Activated CD4-positive, alpha-beta T cell treated with anti-CD3 and anti-CD28 coated beads, Interleukin-2, amount 10 ng/mL, durations not matched to agents 24 days and 14 days (primary cell): ENCODE measurements around the gene MTHFD1L. TPM values are rescaled to one million over a fixed set of nuclear protein-coding genes. Genes with fewer than 3 reads are reported as not detected.

ENCODE experiments used
- DNase-seq: peaks from one replicate; pipeline ENCODE4 v3.0.0; 2022
- H3K27ac Mint-ChIP-seq: one replicate; pipeline ENCODE4 v1.8.0; 2022; ENCODE audit warnings: mild to moderate bottlenecking, mixed read lengths
- H3K27me3 Mint-ChIP-seq: one replicate; pipeline ENCODE4 v1.8.0; 2022; ENCODE audit warnings: mixed read lengths
- H3K36me3 Mint-ChIP-seq: one replicate; pipeline ENCODE4 v1.8.0; 2022; ENCODE audit warnings: low read depth, mild to moderate bottlenecking, mixed read lengths
- H3K4me1 Mint-ChIP-seq: one replicate; pipeline ENCODE4 v1.8.0; 2021; ENCODE audit warnings: mixed read lengths
- H3K4me3 Mint-ChIP-seq: one replicate; pipeline ENCODE4 v1.8.0; 2022; ENCODE audit warnings: mild to moderate bottlenecking, moderate library complexity, mixed read lengths
- H3K9me3 Mint-ChIP-seq: one replicate; pipeline ENCODE4 v1.8.0; 2021; ENCODE audit warnings: mixed read lengths
- intact Hi-C: fragments of 100-400 bp; cut with micrococcal nuclease; formaldehyde crosslinking; loops from one replicate; pipeline ENCODE4 v1.15.1; 2023
- total RNA-seq: library from RNA; stranded (reverse); gene quantifications from 2 replicates; pipeline ENCODE4 v1.2.3, GENCODE V29; 2022

The MTHFD1L gene
- total RNA-seq, 1 donor from 2014 or later = 136 TPM

GRCh38 chr6:150922137-150922536, 56.6 kb downstream of the MTHFD1L start:
- peaks cover 52% of the 10 kb centered on the region for H3K36me3 Mint-ChIP-seq
- intact Hi-C loops = no loop called here
- no peak overlapping the region for H3K27ac Mint-ChIP-seq
- no peaks in the 10 kb centered on the region for H3K9me3 Mint-ChIP-seq
- no peaks in the 10 kb centered on the region for H3K27me3 Mint-ChIP-seq
- no peak overlapping the region for H3K4me3 Mint-ChIP-seq
- H3K4me1 Mint-ChIP-seq = no peaks in the 10 kb centered on the region
- no peak for DNase-seq

DNA sequence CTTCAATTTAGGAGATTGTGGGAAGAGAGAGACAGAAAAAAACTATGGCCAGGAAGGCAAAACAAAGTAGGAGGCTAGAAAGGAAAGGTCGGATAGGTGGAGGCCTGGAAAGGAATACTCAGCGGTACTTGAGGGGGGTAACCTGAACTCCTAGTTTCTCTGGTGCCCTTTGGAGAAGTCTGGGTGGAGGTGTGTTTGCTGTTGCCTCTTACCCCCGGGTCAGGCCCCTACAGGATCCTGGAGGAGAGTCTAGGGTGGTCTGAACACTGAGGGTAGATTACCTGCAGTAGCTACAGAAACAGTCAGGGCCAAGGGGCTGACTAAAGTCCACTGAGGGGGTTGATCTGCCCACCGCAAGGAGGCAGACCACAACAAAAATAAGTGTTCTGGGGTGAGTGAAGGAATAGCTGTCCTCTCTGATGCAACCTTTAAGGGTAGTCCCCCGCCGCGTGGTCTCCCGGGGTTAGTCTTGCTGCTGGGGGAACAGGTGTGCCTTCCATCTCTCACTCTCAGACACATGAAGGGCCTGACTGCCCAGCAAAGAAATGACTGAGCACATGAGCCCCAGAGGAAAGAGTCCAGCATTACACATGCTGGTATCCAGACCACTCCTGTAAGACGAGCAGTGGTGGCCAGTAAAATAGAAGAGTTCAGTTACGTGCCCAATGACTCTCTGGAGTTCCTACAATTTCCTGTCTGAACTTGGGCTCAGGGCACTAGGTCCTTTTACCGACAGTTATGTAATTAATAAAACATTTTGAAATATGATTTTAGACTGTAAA, 59.5 kb downstream of the MTHFD1L start:
- no peak overlapping the region for H3K27ac Mint-ChIP-seq
- H3K9me3 Mint-ChIP-seq = no peaks in the 10 kb centered on the region
- H3K4me3 Mint-ChIP-seq = no peak overlapping the region
- peaks cover 45% of the 10 kb centered on the region for H3K36me3 Mint-ChIP-seq
- H3K4me1 Mint-ChIP-seq = no peaks in the 10 kb centered on the region
- no peak for DNase-seq
- intact Hi-C loops = no loop called here
- H3K27me3 Mint-ChIP-seq = no peaks in the 10 kb centered on the region

- no peaks in the 10 kb centered on the region for H3K9me3 Mint-ChIP-seq
- H3K4me1 Mint-ChIP-seq = no peaks in the 10 kb centered on the region
- no peak for DNase-seq
- H3K27ac Mint-ChIP-seq = no peak overlapping the region
- peaks cover 42% of the 10 kb centered on the region for H3K36me3 Mint-ChIP-seq
- no peaks in the 10 kb centered on the region for H3K27me3 Mint-ChIP-seq
- H3K4me3 Mint-ChIP-seq = no peak overlapping the region
- intact Hi-C loops = no loop called here
Measured at GRCh38 chr6:150925590-150925928, 60.1 kb downstream of the MTHFD1L start.

DNA sequence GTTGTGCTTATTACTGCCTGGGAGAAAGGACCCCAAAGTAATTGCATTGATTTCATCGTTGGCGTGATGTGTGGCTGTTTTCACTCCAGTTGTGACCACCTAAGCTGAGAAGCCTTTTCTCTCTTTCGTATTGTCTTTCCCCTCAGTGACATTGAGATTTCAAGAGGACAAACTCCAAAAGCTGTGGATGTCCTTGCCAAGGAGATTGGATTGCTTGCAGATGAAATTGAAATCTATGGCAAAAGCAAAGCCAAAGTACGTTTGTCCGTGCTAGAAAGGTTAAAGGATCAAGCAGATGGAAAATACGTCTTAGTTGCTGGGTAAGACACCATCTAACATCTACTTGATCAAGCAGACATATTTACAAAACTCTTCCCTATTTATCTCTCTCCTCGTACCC, 60.5 kb downstream of the MTHFD1L start:
- intact Hi-C loops = no loop called here
- no peak overlapping the region for H3K4me3 Mint-ChIP-seq
- DNase-seq = no peak
- no peaks in the 10 kb centered on the region for H3K4me1 Mint-ChIP-seq
- H3K27ac Mint-ChIP-seq = no peak overlapping the region
- no peaks in the 10 kb centered on the region for H3K9me3 Mint-ChIP-seq
- no peaks in the 10 kb centered on the region for H3K27me3 Mint-ChIP-seq
- H3K36me3 Mint-ChIP-seq = peaks cover 42% of the 10 kb centered on the region

DNA sequence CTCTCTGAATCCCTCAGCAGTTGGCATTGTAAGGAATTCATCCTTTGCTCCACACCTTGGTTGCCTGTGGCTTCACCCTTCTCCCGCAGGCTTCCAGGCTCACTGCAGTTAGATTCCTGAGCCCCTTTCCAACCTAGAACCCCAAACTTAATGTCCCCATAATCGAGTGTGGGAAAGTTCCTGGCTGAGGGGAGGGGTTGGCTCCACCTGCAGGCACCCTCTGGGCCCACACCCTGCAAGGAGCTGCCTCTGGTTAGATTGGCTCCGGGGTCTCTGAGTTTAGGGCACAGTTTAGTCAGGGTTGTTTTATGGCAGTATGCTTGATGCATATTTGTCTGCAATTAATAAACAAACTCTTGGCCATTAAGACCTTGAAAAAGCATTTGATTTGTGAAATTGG, 63.4 kb downstream of the MTHFD1L start:
- H3K27ac Mint-ChIP-seq = no peak overlapping the region
- no peaks in the 10 kb centered on the region for H3K27me3 Mint-ChIP-seq
- no peak overlapping the region for H3K4me3 Mint-ChIP-seq
- peaks cover 34% of the 10 kb centered on the region for H3K36me3 Mint-ChIP-seq
- H3K9me3 Mint-ChIP-seq = no peaks in the 10 kb centered on the region
- no peaks in the 10 kb centered on the region for H3K4me1 Mint-ChIP-seq
- DNase-seq = no peak
- intact Hi-C loops = no loop called here

- no peak for DNase-seq
- no peaks in the 10 kb centered on the region for H3K27me3 Mint-ChIP-seq
- no peaks in the 10 kb centered on the region for H3K4me1 Mint-ChIP-seq
- no peaks in the 10 kb centered on the region for H3K9me3 Mint-ChIP-seq
- no peak overlapping the region for H3K27ac Mint-ChIP-seq
- peaks cover 38% of the 10 kb centered on the region for H3K36me3 Mint-ChIP-seq
- intact Hi-C loops = no loop called here
- no peak overlapping the region for H3K4me3 Mint-ChIP-seq
Measured at GRCh38 chr6:150929416-150929815, 63.9 kb downstream of the MTHFD1L start.

GRCh38 chr6:150930841-150931240, 65.3 kb downstream of the MTHFD1L start:
- Mint-ChIP-seq H3K27ac (no peak overlapping the region), H3K4me3 (no peak overlapping the region), H3K36me3 (peaks cover 38% of the 10 kb centered on the region), H3K27me3 (no peaks in the 10 kb centered on the region), H3K4me1 (no peaks in the 10 kb centered on the region), H3K9me3 (no peaks in the 10 kb centered on the region)
- DNase-seq = no peak
- intact Hi-C loops = no loop called here

DNA sequence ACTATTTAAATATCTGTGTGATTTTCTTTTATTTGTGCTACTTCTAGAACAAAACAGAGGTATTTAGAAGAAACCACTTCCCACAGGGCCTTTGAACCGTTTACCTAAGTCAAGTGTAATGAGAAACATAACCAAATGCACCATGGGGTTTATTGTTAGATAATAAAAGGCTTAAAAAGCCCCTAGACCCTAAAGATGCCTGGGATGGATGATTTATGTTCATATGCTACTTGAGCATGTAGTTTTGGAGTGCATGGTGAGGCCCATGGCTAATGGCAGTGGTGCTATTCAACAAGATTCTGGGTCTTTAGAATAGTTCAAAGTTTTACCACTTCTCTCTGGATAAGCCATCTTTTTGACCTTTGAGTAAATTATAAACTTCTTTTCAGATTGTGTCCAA, 65.9 kb downstream of the MTHFD1L start:
- Mint-ChIP-seq H3K9me3 (no peaks in the 10 kb centered on the region), H3K4me3 (no peak overlapping the region), H3K27ac (no peak overlapping the region), H3K27me3 (no peaks in the 10 kb centered on the region), H3K36me3 (peaks cover 35% of the 10 kb centered on the region), H3K4me1 (no peaks in the 10 kb centered on the region)
- no peak for DNase-seq
- intact Hi-C loops = no loop called here

GRCh38 chr6:150932996-150933395, 67.5 kb downstream of the MTHFD1L start:
- H3K27ac Mint-ChIP-seq = no peak overlapping the region
- no peak for DNase-seq
- no peaks in the 10 kb centered on the region for H3K9me3 Mint-ChIP-seq
- H3K4me3 Mint-ChIP-seq = no peak overlapping the region
- intact Hi-C loops = no loop called here
- H3K36me3 Mint-ChIP-seq = peaks cover 40% of the 10 kb centered on the region
- H3K27me3 Mint-ChIP-seq = no peaks in the 10 kb centered on the region
- no peaks in the 10 kb centered on the region for H3K4me1 Mint-ChIP-seq

- Mint-ChIP-seq H3K9me3 (no peaks in the 10 kb centered on the region), H3K36me3 (peaks cover 44% of the 10 kb centered on the region), H3K27me3 (no peaks in the 10 kb centered on the region), H3K4me3 (no peak overlapping the region), H3K27ac (no peak overlapping the region), H3K4me1 (no peaks in the 10 kb centered on the region)
- DNase-seq = no peak
- intact Hi-C loops = no loop called here
Measured at GRCh38 chr6:150934380-150934779, 68.9 kb downstream of the MTHFD1L start.

- Mint-ChIP-seq H3K27ac (no peak overlapping the region), H3K4me1 (peaks cover 3% of the 10 kb centered on the region), H3K36me3 (peaks cover 49% of the 10 kb centered on the region), H3K4me3 (no peak overlapping the region), H3K27me3 (no peaks in the 10 kb centered on the region), H3K9me3 (no peaks in the 10 kb centered on the region)
- intact Hi-C loops = no loop called here
- DNase-seq = no peak
Measured at GRCh38 chr6:150936021-150936555, 70.6 kb downstream of the MTHFD1L start.

- Mint-ChIP-seq H3K36me3 (peaks cover 53% of the 10 kb centered on the region), H3K27ac (no peak overlapping the region), H3K4me1 (peaks cover 6% of the 10 kb centered on the region), H3K4me3 (no peak overlapping the region), H3K27me3 (no peaks in the 10 kb centered on the region), H3K9me3 (no peaks in the 10 kb centered on the region)
- DNase-seq = no peak
- intact Hi-C loops = no loop called here
Measured at GRCh38 chr6:150937132-150937906, 71.8 kb downstream of the MTHFD1L start.

DNA sequence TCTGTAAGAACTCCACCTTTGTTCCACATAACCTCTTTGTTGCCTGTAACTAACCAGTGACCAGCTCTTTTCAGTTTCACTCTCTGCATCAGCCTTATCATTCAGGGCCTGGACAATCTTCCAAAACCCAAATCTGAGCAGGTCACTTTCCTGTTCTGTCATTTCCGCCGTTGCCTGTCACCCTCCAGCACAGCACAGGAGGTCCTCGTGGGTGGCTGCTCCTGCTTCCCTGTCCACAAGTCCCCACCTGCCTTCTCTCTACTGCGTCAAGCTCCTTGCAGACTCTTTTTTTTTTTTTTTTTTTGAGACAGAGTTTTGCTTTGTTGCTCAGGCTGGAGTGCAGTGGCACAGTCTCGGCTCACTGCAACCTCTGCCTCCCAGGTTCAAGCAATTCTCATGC, 73.9 kb downstream of the MTHFD1L start:
- Mint-ChIP-seq H3K9me3 (no peaks in the 10 kb centered on the region), H3K36me3 (peaks cover 46% of the 10 kb centered on the region), H3K27me3 (no peaks in the 10 kb centered on the region), H3K27ac (no peak overlapping the region), H3K4me1 (peaks cover 6% of the 10 kb centered on the region), H3K4me3 (no peak overlapping the region)
- intact Hi-C loops = no loop called here
- DNase-seq = no peak

GRCh38 chr6:150940941-150941340, 75.4 kb downstream of the MTHFD1L start:
- no peak for DNase-seq
- H3K27ac Mint-ChIP-seq = no peak overlapping the region
- peaks cover 46% of the 10 kb centered on the region for H3K36me3 Mint-ChIP-seq
- intact Hi-C loops = no loop called here
- H3K9me3 Mint-ChIP-seq = no peaks in the 10 kb centered on the region
- H3K4me1 Mint-ChIP-seq = peaks cover 6% of the 10 kb centered on the region
- H3K27me3 Mint-ChIP-seq = no peaks in the 10 kb centered on the region
- H3K4me3 Mint-ChIP-seq = no peak overlapping the region
